Gastrocnemius medialis (tissue), 4 donors: ENCODE results near the gene HERC3. TPM values are rescaled to one million over a fixed set of nuclear protein-coding genes. Genes with fewer than 3 reads are reported as not detected.
A peak's percentile ranks its signal among the peaks of the same experiment; 100 is the strongest.

Source experiments
- ATAC-seq, 2 donors: fragments of 150-250 bp; one replicate each; pipeline ENCODE4 v1.9.1; 2016
- DNase-seq, 2 donors: peaks; one replicate each; pipeline ENCODE4 v3.0.0-alpha.2; 2019
- H3K27ac ChIP-seq, 4 donors: fragments of 200-600 bp; sonication (generic); 1 replicate in 1 of 4; 2 replicates in 3 of 4; pipeline ENCODE4 v1.5.1; 2016 to 2018; ENCODE audit warnings: mild to moderate bottlenecking in 2 of 4, moderate library complexity in 1 of 4
- H3K27me3 ChIP-seq, 3 donors: fragments of 200-600 bp; sonication (generic) in 2 of 3; 1 replicate in 1 of 3; 2 replicates in 2 of 3; pipeline versions ENCODE4 v1.5.1 to v1.6.0; 2016 to 2019; ENCODE audit warnings: mild to moderate bottlenecking in 1 of 3, moderate library complexity in 1 of 3
- H3K36me3 ChIP-seq, 2 donors: fragments of 200-600 bp; sonication (generic) in 1 of 2; one replicate each; pipeline ENCODE4 v1.5.1; 2017 to 2018
- H3K4me1 ChIP-seq, 2 donors: fragments of 200-600 bp; sonication (generic) in 1 of 2; one replicate each; pipeline ENCODE4 v1.5.1; 2016 to 2017; ENCODE audit warnings: mild to moderate bottlenecking in 2 of 2
- H3K4me3 ChIP-seq, 4 donors: fragments of 200-600 bp; sonication (generic) in 3 of 4; 1 replicate in 1 of 4; 2 replicates in 3 of 4; pipeline ENCODE4 v1.5.1; 2016 to 2019; ENCODE audit warnings: mild to moderate bottlenecking in 2 of 4
- H3K9me3 ChIP-seq, 3 donors: fragments of 200-600 bp; sonication (generic) in 2 of 3; 1 replicate in 1 of 3; 2 replicates in 2 of 3; pipeline ENCODE4 v1.5.1; 2016 to 2019
- POLR2A ChIP-seq, 2 donors: fragments of 450-650 bp; IDR thresholded peaks; one replicate each; pipeline ENCODE4 v1.6.1; 2017; ENCODE audit warnings: antibody characterized with exemption in 2 of 2, mild to moderate bottlenecking in 2 of 2, moderate library complexity in 2 of 2
- in situ Hi-C, 4 donors: fragments of 200-750 bp; cut with MboI; loops; one replicate each; pipeline versions ENCODE4 v1.15.0 to v1.8.0; 2017; ENCODE audit warnings: low sequenced_read_pairs in 4 of 4
- intact Hi-C: fragments of 100-400 bp; cut with DNase I; formaldehyde crosslinking; loops from one replicate; pipeline ENCODE4 v1.15.1; 2023; ENCODE audit warnings: low total_unique reads
- total RNA-seq, 4 donors: library from RNA; depleted of rRNA; stranded (reverse); fragments of >200 nt; gene quantifications; one replicate each; pipeline versions ENCODE4 v1.1.0 to v1.2.3, GENCODE V29; 2016
- TF ChIP-seq, protein P1 (sequence below), 5 experiments: fragments of 450-650 bp in 3 of 5; fragments of 200-600 bp in 2 of 5; sonication (generic) in 2 of 5; IDR thresholded peaks in 4 of 5; conservative IDR thresholded peaks in 1 of 5; 1 replicate in 4 of 5; 2 replicates in 1 of 5; pipeline ENCODE4 v1.5.1; 2016 to 2019; ENCODE audit warnings: antibody characterized with exemption in 5 of 5, mild to moderate bottlenecking in 3 of 5, moderate library complexity in 3 of 5

HERC3 gene
- total RNA-seq, 4 donors from 2014 or later: 16.2 to 32.3 (median 21.9) TPM

DNA sequence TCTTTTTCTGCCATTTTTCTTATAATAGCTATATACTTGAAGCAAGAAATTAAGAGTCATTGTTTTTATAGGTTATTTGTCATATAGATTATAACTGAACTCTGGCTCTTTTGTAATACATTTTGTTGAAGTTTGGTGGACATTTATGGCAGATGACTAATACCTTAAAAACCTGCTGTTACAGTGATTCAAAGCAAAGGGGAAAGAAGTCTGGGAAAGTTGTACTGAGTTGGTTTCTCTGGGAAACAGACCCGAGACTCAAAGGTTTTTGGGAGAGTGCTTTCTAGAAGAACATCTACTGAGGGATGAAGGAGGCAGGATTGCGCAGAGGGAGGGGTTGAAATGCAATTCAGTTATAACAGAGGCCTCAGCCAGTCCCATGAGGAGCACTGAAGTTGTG lies 69.5 kb downstream of the HERC3 start:
- Histone ChIP-seq H3K27me3 (no peaks in the 10 kb centered on the region), H3K27ac (no peak overlapping the region), H3K9me3 (no peaks in the 10 kb centered on the region), H3K4me1 (peaks cover 0 to 10% of the 10 kb centered on the region in 2 donors), H3K4me3 (no peak overlapping the region), H3K36me3 (no peaks in the 10 kb centered on the region)
- DNase-seq (no peak), ATAC-seq (no peak)
- TF ChIP-seq, protein P1, sequence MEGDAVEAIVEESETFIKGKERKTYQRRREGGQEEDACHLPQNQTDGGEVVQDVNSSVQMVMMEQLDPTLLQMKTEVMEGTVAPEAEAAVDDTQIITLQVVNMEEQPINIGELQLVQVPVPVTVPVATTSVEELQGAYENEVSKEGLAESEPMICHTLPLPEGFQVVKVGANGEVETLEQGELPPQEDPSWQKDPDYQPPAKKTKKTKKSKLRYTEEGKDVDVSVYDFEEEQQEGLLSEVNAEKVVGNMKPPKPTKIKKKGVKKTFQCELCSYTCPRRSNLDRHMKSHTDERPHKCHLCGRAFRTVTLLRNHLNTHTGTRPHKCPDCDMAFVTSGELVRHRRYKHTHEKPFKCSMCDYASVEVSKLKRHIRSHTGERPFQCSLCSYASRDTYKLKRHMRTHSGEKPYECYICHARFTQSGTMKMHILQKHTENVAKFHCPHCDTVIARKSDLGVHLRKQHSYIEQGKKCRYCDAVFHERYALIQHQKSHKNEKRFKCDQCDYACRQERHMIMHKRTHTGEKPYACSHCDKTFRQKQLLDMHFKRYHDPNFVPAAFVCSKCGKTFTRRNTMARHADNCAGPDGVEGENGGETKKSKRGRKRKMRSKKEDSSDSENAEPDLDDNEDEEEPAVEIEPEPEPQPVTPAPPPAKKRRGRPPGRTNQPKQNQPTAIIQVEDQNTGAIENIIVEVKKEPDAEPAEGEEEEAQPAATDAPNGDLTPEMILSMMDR (IDR thresholded peaks at IDR 0.05 in 4 of 5, conservative IDR thresholded peaks at IDR 0.05 in 1 of 5): no peak
- TF ChIP-seq POLR2A (IDR thresholded peaks at IDR 0.05): no peak
- intact Hi-C loops (no loop called here), in situ Hi-C loops (no loop called here)

DNA sequence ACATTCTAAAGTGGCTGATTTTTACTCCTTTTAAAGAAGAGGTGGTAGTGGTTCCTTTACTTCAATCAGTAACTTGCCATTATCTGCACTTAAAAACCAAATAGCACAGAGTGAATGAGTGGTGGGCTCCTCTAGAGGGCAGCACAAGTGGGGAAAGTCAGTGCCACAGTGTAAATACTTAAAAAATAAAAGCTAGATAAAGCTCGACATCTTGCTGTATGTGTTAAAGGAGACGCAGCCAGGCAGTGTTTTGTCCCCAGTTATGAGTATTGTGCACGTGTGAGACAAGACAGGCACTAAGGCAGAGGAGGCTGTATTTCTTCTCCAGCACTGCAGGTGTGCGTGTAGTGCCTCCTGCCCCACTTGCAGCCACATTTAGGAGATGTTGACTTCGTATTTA lies 80.7 kb downstream of the HERC3 start:
- in situ Hi-C loops: no loop called here
- H3K9me3 ChIP-seq: no peaks in the 10 kb centered on the region

DNA sequence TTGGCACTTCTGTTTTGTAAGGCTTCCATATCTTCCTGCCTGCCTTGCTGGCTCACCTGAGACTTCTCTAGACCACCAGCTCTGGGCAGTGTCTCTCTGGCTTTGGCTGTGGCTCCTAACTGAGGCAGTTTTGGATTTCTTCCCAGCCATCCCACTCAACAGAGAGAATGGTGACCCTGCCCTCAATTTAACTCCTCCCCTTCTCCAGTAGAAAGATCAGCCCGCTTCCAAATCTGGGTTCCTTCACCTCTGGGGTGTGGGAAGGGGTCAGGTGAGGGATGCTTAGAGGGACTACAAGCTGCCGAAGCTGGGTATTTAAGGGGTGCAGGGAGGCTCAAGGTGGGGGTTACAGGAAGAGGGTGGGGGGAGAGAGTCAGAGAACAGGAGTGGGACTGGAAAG lies 81.6 kb downstream of the HERC3 start:
- no peaks in the 10 kb centered on the region for H3K27me3 ChIP-seq
- H3K36me3 ChIP-seq: peaks cover 4 to 50% of the 10 kb centered on the region in 2 donors
- H3K4me1 ChIP-seq: no peaks in the 10 kb centered on the region
- DNase-seq (no peak), ATAC-seq (no peak)
- no peak overlapping the region for H3K4me3 ChIP-seq
- no peak overlapping the region for H3K27ac ChIP-seq
- no peaks in the 10 kb centered on the region for H3K9me3 ChIP-seq
- intact Hi-C loops: no loop called here
- TF ChIP-seq POLR2A (IDR thresholded peaks at IDR 0.05): no peak
- TF ChIP-seq, protein P1 (IDR thresholded peaks at IDR 0.05 in 4 of 5, conservative IDR thresholded peaks at IDR 0.05 in 1 of 5): no peak
- in situ Hi-C loops: no loop called here

More for the DNA sequence above, 80.7 kb downstream of the HERC3 start:
- no peak overlapping the region for H3K27ac ChIP-seq
- no peaks in the 10 kb centered on the region for H3K4me1 ChIP-seq
- DNase-seq: no peak
- H3K36me3 ChIP-seq: peaks cover 1 to 49% of the 10 kb centered on the region in 2 donors
- intact Hi-C loops: no loop called here
- no peak for ATAC-seq
- H3K4me3 ChIP-seq: no peak overlapping the region
- no peaks in the 10 kb centered on the region for H3K27me3 ChIP-seq
- no peak for TF ChIP-seq POLR2A (IDR thresholded peaks at IDR 0.05)
- TF ChIP-seq, protein P1 (IDR thresholded peaks at IDR 0.05 in 4 of 5, conservative IDR thresholded peaks at IDR 0.05 in 1 of 5): peak in 3 of 5 experiments; percentile 18 to 49 (median 28)

DNA sequence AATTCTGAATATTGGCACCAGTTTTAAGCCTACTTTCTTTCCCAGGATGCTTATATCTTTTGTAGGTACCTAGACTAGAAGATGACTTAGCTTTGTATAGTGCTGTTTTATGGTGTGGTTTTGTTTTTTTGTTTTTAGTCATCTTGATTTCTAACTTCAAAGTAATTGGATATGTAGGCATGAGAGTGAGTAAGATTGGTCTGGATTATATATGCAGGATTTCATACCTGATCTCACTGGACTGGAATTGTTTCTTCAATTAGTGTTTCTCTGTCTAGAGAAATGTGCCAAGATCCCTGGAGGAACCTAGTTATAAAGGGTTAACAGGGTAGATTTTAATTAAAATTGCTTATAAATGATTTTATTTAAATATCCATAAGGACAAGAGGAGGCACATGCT lies 82.3 kb downstream of the HERC3 start:
- intact Hi-C loops (no loop called here), in situ Hi-C loops (no loop called here)
- Histone ChIP-seq H3K27ac (no peak overlapping the region), H3K4me3 (no peak overlapping the region), H3K4me1 (no peaks in the 10 kb centered on the region), H3K36me3 (peaks cover 4 to 50% of the 10 kb centered on the region in 2 donors), H3K9me3 (no peaks in the 10 kb centered on the region), H3K27me3 (no peaks in the 10 kb centered on the region)
- TF ChIP-seq, protein P1 (IDR thresholded peaks at IDR 0.05 in 4 of 5, conservative IDR thresholded peaks at IDR 0.05 in 1 of 5): no peak
- TF ChIP-seq POLR2A (IDR thresholded peaks at IDR 0.05): no peak
- DNase-seq: no peak
- ATAC-seq: no peak

DNA sequence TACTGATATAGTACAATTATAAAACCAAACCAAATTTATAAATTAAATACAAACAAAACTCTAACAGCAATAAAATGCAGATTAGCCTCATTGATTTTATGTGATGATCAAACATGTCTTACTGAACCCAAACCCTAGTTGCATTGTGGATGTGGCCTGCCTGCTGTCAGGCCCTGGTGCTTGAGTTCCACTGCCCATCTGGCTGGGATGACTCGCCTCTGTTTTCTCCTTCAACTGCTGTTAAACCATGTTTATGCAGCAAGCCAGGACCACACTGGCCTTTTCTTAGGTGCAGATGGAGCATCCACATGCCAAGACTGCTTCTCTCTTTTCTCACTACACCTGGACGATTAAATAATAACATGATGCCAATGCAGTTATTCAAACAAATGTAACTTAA lies 82.7 kb downstream of the HERC3 start:
- Histone ChIP-seq H3K4me1 (no peaks in the 10 kb centered on the region), H3K27ac (no peak overlapping the region), H3K9me3 (no peaks in the 10 kb centered on the region), H3K27me3 (no peaks in the 10 kb centered on the region), H3K36me3 (peaks cover 4 to 50% of the 10 kb centered on the region in 2 donors), H3K4me3 (no peak overlapping the region)
- intact Hi-C loops (no loop called here), in situ Hi-C loops (no loop called here)
- DNase-seq (no peak), ATAC-seq (no peak)
- TF ChIP-seq POLR2A (IDR thresholded peaks at IDR 0.05): no peak
- TF ChIP-seq, protein P1 (IDR thresholded peaks at IDR 0.05 in 4 of 5, conservative IDR thresholded peaks at IDR 0.05 in 1 of 5): no peak
